Measurements from ENCODE around the gene USP16.

The USP16 gene

GRCh38 chr21:29080454-29080941 lies 56.0 kb downstream of the USP16 start:
- TF ChIP-seq CTCF (IDR thresholded peaks at IDR 0.05; ENCODE audit: extremely low read depth, insufficient read depth, missing control alignments) = no peak
- in situ Hi-C loops (cut with MboI; ENCODE audit: low pct_unique_long_range_greater_than_20kb, low sequenced_read_pairs, unreplicated experiment) = no loop called here
- no peak for DNase-seq (ENCODE audit: low spot score)

GRCh38 chr21:29082046-29082815 lies 57.8 kb downstream of the USP16 start:
- no peak for DNase-seq (ENCODE audit: low spot score)
- in situ Hi-C loops (cut with MboI; ENCODE audit: low pct_unique_long_range_greater_than_20kb, low sequenced_read_pairs, unreplicated experiment) = no loop called here
- TF ChIP-seq CTCF (IDR thresholded peaks at IDR 0.05; ENCODE audit: extremely low read depth, insufficient read depth, missing control alignments) = no peak

GRCh38 chr21:29083306-29083705 lies 58.8 kb downstream of the USP16 start:
- no peak for DNase-seq (ENCODE audit: low spot score)
- in situ Hi-C loops (cut with MboI; ENCODE audit: low pct_unique_long_range_greater_than_20kb, low sequenced_read_pairs, unreplicated experiment) = no loop called here
- no peak for TF ChIP-seq CTCF (IDR thresholded peaks at IDR 0.05; ENCODE audit: extremely low read depth, insufficient read depth, missing control alignments)

GRCh38 chr21:29084372-29084771 lies 59.9 kb downstream of the USP16 start:
- no peak for DNase-seq (ENCODE audit: low spot score)
- in situ Hi-C loops (cut with MboI; ENCODE audit: low pct_unique_long_range_greater_than_20kb, low sequenced_read_pairs, unreplicated experiment) = no loop called here
- TF ChIP-seq CTCF (IDR thresholded peaks at IDR 0.05; ENCODE audit: extremely low read depth, insufficient read depth, missing control alignments) = no peak

- no peak for TF ChIP-seq CTCF (IDR thresholded peaks at IDR 0.05; ENCODE audit: extremely low read depth, insufficient read depth, missing control alignments)
- in situ Hi-C loops (cut with MboI; ENCODE audit: low pct_unique_long_range_greater_than_20kb, low sequenced_read_pairs, unreplicated experiment) = loop anchor here (5.0 kb wide), 1 partner anchor 287 kb away; no protein-coding TSS in a partner anchor
- no peak for DNase-seq (ENCODE audit: low spot score)
These were observed 60.8 kb downstream of the USP16 start for GRCh38 chr21:29085106-29085752.

- no peak for TF ChIP-seq CTCF (IDR thresholded peaks at IDR 0.05; ENCODE audit: extremely low read depth, insufficient read depth, missing control alignments)
- no peak for DNase-seq (ENCODE audit: low spot score)
- in situ Hi-C loops (cut with MboI; ENCODE audit: low pct_unique_long_range_greater_than_20kb, low sequenced_read_pairs, unreplicated experiment) = no loop called here
These were observed 66.6 kb downstream of the USP16 start for GRCh38 chr21:29091033-29091432.
